Mesothelial cell of epicardium (in vitro differentiated cells): Measurements from ENCODE around the gene CLPSL2. TPM values are rescaled to one million over a fixed set of nuclear protein-coding genes. Genes with fewer than 3 reads are reported as not detected.
A peak's percentile ranks its signal among the peaks of the same experiment; 100 is the strongest.

Experiments
- DNase-seq, 2 experiments: peaks; one replicate each; pipeline ENCODE4 v3.0.0; 2021; ENCODE audit warnings: low spot score in 2 of 2; ENCODE audit not compliant: unreplicated experiment in 2 of 2
- H3K27ac Mint-ChIP-seq: 2 replicates; pipeline ENCODE4 v1.8.0; 2021; ENCODE audit warnings: mixed read lengths
- H3K27me3 Mint-ChIP-seq: 2 replicates; pipeline ENCODE4 v1.8.0; 2021; ENCODE audit warnings: low read depth, mixed read lengths
- H3K36me3 Mint-ChIP-seq: 2 replicates; pipeline ENCODE4 v1.8.0; 2021; ENCODE audit warnings: mixed read lengths
- H3K4me1 Mint-ChIP-seq: 2 replicates; pipeline ENCODE4 v1.8.0; 2021; ENCODE audit warnings: mixed read lengths
- H3K4me3 Mint-ChIP-seq: 2 replicates; pipeline ENCODE4 v1.8.0; 2021; ENCODE audit warnings: mild to moderate bottlenecking, moderate library complexity, mixed read lengths
- H3K9me3 Mint-ChIP-seq: 2 replicates; pipeline ENCODE4 v1.8.0; 2021; ENCODE audit warnings: mixed read lengths
- CTCF ChIP-seq: fragments of 200-600 bp; sonication (generic); IDR thresholded peaks from one replicate; pipeline ENCODE4 v1.5.0; 2021; ENCODE audit warnings: antibody characterized with exemption; ENCODE audit not compliant: unreplicated experiment
- total RNA-seq: library from RNA; stranded (reverse); gene quantifications from 3 replicates; pipeline ENCODE4 v1.2.1, GENCODE V29; 2021

The CLPSL2 gene, protein sequence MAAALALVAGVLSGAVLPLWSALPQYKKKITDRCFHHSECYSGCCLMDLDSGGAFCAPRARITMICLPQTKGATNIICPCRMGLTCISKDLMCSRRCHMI
- not detected in 3 replicates for total RNA-seq

DNA sequence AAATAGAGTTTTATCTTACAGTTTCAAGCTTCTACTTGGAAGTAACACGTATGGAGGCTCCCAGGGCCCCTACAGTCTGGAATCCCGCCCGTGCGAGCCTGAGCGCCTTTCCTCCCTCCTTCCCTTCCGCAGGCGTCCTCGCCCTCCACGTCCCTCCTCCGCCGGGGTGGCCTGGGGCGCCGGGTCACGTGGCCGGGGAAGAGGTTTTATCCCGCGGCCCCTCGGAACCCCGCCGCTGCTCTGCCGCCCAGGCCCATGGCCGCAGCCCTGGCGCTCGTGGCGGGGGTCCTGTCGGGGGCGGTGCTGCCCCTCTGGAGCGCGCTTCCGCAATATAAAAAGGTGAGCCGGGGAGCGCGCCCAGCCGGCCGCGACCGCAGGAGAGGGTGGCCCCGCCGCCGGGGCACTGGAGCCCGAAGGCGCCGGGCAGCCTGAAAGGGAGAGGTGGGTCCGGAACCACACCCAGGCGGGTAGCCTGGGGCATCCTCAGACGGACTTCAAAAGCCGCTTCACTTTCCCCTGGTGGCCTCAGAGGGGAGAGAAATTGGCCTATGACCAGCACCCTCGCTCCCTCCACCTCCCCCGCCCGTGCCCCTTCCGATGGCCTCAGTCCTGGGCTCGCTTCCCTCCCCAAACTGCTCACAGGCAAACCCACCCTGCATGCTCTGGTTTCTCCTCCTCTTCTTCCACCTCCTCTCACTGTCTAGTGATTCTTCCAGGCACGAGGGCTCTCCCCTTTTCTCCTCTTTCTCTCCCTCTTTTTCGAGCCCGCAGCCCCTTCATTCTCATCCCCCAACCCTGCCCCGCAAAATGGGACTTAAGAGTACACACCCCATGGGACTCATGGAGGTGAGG lies at the start of gene CLPSL2:
Gene CLPSL2 (plus strand): TSS at position 235 of the 852 bp plus-strand sequence. CDS start 21 bp downstream, at position 256.
- peaks cover 8% of the 10 kb centered on the region for H3K27me3 Mint-ChIP-seq
- DNase-seq, result peak in 1 of 2 experiments; percentile 53
- peak within 1 kb of the TSS; percentile 69 for H3K4me3 Mint-ChIP-seq
- H3K4me1 Mint-ChIP-seq, result peaks cover 10% of the 10 kb centered on the region
- H3K36me3 Mint-ChIP-seq, result no peaks in the 10 kb centered on the region
- peak within 1 kb of the TSS; percentile 6 for H3K27ac Mint-ChIP-seq
- no peak for TF ChIP-seq CTCF
- H3K9me3 Mint-ChIP-seq, result no peaks in the 10 kb centered on the region

- no peak for TF ChIP-seq CTCF
- H3K4me1 Mint-ChIP-seq, result peaks cover 47% of the 10 kb centered on the region
- peak overlapping the region; percentile 84 for H3K27ac Mint-ChIP-seq
- H3K4me3 Mint-ChIP-seq, result peak overlapping the region; percentile 72
- no peaks in the 10 kb centered on the region for H3K36me3 Mint-ChIP-seq
- H3K9me3 Mint-ChIP-seq, result no peaks in the 10 kb centered on the region
- H3K27me3 Mint-ChIP-seq, result peaks cover 11% of the 10 kb centered on the region
- DNase-seq, result peak; percentile 67 to 77
These were observed 49.0 kb upstream of the CLPSL2 start for GRCh38 chr6:35727231-35727934.

- H3K4me1 Mint-ChIP-seq, result peaks cover 54% of the 10 kb centered on the region
- peak overlapping the region; percentile 76 for H3K4me3 Mint-ChIP-seq
- H3K27ac Mint-ChIP-seq, result peak overlapping the region; percentile 94
- H3K9me3 Mint-ChIP-seq, result no peaks in the 10 kb centered on the region
- DNase-seq, result peak; percentile 68 to 85
- H3K27me3 Mint-ChIP-seq, result peaks cover 11% of the 10 kb centered on the region
- no peak for TF ChIP-seq CTCF
- H3K36me3 Mint-ChIP-seq, result no peaks in the 10 kb centered on the region
These were observed 48.3 kb upstream of the CLPSL2 start for GRCh38 chr6:35727935-35728682.

- peaks cover 58% of the 10 kb centered on the region for H3K4me1 Mint-ChIP-seq
- H3K27me3 Mint-ChIP-seq, result peaks cover 11% of the 10 kb centered on the region
These were observed 47.4 kb upstream of the CLPSL2 start for GRCh38 chr6:35728683-35729678.

More at GRCh38 chr6:35728683-35729678, 47.4 kb upstream of the CLPSL2 start:
- no peaks in the 10 kb centered on the region for H3K36me3 Mint-ChIP-seq
- H3K9me3 Mint-ChIP-seq, result no peaks in the 10 kb centered on the region
- no peak for DNase-seq
- H3K27ac Mint-ChIP-seq, result peak overlapping the region; percentile 94
- TF ChIP-seq CTCF, result no peak
- H3K4me3 Mint-ChIP-seq, result peak overlapping the region; percentile 76
